Coronary artery (tissue), 2 donors: ENCODE measurements around the gene IFTAP.

Experiments
- DNase-seq: peaks from one replicate; pipeline ENCODE4 v3.0.0-alpha.2; 2017; ENCODE audit warnings: low spot score
- H3K27ac ChIP-seq, 2 donors: fragments of 200-600 bp; sonication (generic); one replicate each; pipeline ENCODE4 v1.5.1; 2016 to 2019
- H3K4me3 ChIP-seq: fragments of 200-600 bp; sonication (generic); 2 replicates; pipeline ENCODE4 v1.5.1; 2016; ENCODE audit warnings: mild to moderate bottlenecking, moderate library complexity
- CTCF ChIP-seq: fragments of 200-600 bp; sonication (generic); IDR thresholded peaks from one replicate; pipeline ENCODE4 v1.5.1; 2019; ENCODE audit warnings: antibody characterized with exemption

IFTAP gene

GRCh38 chr11:36695111-36695510, 100.8 kb downstream of the IFTAP start:
- Histone ChIP-seq H3K4me3 (no peak overlapping the region), H3K27ac (no peak overlapping the region)
- no peak for TF ChIP-seq CTCF
- no peak for DNase-seq

GRCh38 chr11:36695571-36695970, 101.3 kb downstream of the IFTAP start:
- Histone ChIP-seq H3K27ac (no peak overlapping the region), H3K4me3 (no peak overlapping the region)
- TF ChIP-seq CTCF: no peak
- DNase-seq: no peak

DNA sequence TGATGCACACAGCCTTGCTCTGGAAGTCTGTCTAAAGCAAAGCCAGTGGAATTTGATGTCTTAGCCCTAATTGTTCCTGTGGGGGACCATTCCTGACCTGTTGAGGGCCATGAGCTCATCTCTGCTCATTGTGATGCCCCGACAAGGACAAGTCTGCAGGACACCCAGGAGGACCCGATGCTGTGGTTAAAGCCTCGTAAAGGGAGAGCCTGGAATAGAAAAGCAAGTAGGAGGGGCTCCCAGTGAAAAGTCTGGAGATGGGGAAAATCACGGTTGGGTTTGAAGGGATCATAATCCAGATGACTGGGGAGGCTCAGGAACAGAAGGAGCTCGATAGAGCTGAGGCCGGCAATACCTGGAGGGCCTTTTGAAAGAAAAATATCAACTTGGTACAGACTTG, 102.2 kb downstream of the IFTAP start:
- no peak for DNase-seq
- H3K27ac ChIP-seq: no peak overlapping the region
- no peak for TF ChIP-seq CTCF
- no peak overlapping the region for H3K4me3 ChIP-seq

DNA sequence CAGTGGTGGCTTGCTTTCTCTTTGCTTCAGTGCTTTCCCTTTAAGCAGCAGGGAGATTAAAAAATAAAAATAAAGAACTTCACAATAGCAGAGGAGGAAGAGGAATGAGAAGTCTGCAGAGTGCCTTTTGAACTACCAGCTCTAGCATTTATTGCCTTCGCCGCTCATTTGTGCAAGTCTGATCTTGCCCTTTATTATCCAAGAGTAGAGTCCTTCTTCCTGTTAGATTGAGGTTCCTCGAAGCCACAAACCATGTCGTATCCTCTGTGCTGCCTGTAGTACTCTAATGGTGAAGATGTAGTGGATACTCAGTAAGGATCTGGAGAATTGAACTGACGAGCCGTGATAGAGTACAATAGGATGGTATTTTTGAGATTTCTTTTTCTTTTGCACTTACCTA, 105.0 kb downstream of the IFTAP start:
- TF ChIP-seq CTCF: no peak
- no peak overlapping the region for H3K4me3 ChIP-seq
- DNase-seq: no peak
- no peak overlapping the region for H3K27ac ChIP-seq

- H3K4me3 ChIP-seq: no peak overlapping the region
- TF ChIP-seq CTCF: no peak
- no peak for DNase-seq
- H3K27ac ChIP-seq: no peak overlapping the region
Observed at GRCh38 chr11:36700246-36700645, 105.9 kb downstream of the IFTAP start.

DNA sequence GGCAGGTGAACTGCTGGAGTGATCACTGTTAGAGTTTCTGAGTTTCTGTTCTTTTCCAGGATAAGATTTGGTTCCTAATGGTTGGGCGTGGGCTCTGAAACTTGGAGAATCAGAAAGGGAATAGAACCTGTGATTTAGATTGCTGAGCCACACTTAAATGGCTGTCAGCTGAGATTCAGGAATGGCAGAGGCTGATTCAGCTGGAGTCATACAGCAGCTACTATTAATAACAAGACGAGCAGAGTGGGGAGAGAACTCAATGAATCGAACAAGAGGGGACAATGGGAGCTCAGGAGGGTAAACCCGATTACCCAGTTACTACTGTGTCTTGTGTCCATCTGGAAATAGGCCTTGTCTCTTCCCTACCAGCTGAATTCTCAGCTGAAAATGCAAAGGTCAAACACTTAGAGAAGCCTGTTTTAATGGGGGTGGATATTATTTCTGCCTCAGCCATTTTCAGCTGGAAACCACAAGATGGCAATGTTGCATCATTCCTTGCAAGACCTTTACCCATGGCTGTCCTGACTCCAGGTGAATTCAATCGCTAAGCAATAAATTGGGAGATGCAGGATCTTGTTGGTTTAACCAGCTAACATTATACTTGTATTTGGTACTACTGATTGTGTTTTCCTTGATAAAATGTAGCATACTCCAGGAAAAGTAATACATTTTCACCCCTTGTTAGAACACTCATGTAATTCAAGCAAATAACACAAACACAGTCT, 108.2 kb downstream of the IFTAP start:
- H3K27ac ChIP-seq: no peak overlapping the region
- TF ChIP-seq CTCF: peak; percentile 67
- DNase-seq: no peak
- no peak overlapping the region for H3K4me3 ChIP-seq

GRCh38 chr11:36703055-36703404, 108.7 kb downstream of the IFTAP start:
- H3K27ac ChIP-seq: no peak overlapping the region
- H3K4me3 ChIP-seq: no peak overlapping the region
- no peak for TF ChIP-seq CTCF
- DNase-seq: no peak
